SU-DHL-6 (cell line): ENCODE measurements around the gene LRBA.

Experiments used
- EZH2phosphoT487 ChIP-seq: fragments of 200-600 bp; sonication (generic), shearing (Covaris generic); conservative IDR thresholded peaks from 2 replicates; pipeline ENCODE4 v1.6.1; 2018; ENCODE audit warnings: mild to moderate bottlenecking, antibody characterized with exemption, low read length, moderate library complexity, mixed read lengths
- TF ChIP-seq, protein P1 (sequence below): fragments of 200-600 bp; sonication (generic); IDR thresholded peaks from one replicate; pipeline ENCODE4 v1.5.1; 2017; ENCODE audit warnings: antibody characterized with exemption, mild to moderate bottlenecking, low read length, moderate library complexity; ENCODE audit not compliant: insufficient read depth, poor library complexity, severe bottlenecking

- no peak for TF ChIP-seq EZH2phosphoT487
- TF ChIP-seq, protein P1, sequence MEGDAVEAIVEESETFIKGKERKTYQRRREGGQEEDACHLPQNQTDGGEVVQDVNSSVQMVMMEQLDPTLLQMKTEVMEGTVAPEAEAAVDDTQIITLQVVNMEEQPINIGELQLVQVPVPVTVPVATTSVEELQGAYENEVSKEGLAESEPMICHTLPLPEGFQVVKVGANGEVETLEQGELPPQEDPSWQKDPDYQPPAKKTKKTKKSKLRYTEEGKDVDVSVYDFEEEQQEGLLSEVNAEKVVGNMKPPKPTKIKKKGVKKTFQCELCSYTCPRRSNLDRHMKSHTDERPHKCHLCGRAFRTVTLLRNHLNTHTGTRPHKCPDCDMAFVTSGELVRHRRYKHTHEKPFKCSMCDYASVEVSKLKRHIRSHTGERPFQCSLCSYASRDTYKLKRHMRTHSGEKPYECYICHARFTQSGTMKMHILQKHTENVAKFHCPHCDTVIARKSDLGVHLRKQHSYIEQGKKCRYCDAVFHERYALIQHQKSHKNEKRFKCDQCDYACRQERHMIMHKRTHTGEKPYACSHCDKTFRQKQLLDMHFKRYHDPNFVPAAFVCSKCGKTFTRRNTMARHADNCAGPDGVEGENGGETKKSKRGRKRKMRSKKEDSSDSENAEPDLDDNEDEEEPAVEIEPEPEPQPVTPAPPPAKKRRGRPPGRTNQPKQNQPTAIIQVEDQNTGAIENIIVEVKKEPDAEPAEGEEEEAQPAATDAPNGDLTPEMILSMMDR, result no peak
Observed at GRCh38 chr4:150514709-150515108, 500.4 kb downstream of the LRBA start.
